HT-29 (cell line): ENCODE measurements around the gene ANKRD23. TPM values are rescaled to one million over a fixed set of nuclear protein-coding genes. Genes with fewer than 3 reads are reported as not detected.
A peak's percentile ranks its signal among the peaks of the same experiment; 100 is the strongest.
"Not testable (repeated sequence)": the region's sequence is repeated elsewhere in the genome, so short reads cannot be mapped to it uniquely, and the experiment has no call there.

Experiments used
- DNase-seq: peaks from one replicate; pipeline ENCODE4 v3.0.0-alpha.2; 2015; ENCODE audit warnings: low spot score
- small RNA-seq: library from RNA; depleted of rRNA; stranded (forward); fragments of <200 nt; gene quantifications from one replicate; pipeline ENCODE3, GENCODE V24; 2014
- total RNA-seq: library from RNA; depleted of rRNA; stranded (reverse); fragments of >200 nt; shearing (Covaris generic); gene quantifications from 2 replicates; pipeline ENCODE4 v1.2.3, GENCODE V29; 2014; rRNA removed

Gene ANKRD23
- total RNA-seq, 1 experiment from 2014 or later = 3.5 TPM

GRCh38 chr2:96798733-96799622 lies 44.8 kb downstream of the ANKRD23 start:
- no peak for DNase-seq

DNA sequence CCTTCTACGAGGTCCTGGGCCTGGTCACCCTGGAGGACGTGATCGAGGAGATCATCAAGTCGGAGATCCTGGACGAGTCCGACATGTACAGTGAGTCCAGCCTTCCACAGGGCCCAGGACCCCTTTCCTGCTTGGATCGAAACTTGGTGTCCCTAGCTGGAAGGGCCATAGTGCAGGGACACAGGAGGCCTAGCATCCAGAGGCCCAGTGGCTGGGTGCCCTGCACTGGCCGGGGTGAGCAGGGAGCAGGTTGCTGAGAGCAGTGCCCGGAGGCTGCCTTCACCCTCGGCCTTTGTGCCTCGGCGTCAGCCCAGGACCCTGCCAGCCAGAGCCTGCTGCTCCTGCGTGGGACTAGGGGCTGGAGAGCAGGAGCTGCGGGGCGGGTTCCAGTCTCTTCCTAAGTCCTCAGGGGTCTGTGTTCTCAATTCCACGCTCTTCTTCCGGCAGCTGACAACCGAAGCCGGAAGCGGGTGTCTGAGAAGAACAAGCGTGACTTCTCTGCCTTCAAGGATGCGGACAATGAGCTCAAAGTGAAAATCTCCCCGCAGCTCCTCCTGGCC lies 46.7 kb downstream of the ANKRD23 start:
- DNase-seq = no peak

DNA sequence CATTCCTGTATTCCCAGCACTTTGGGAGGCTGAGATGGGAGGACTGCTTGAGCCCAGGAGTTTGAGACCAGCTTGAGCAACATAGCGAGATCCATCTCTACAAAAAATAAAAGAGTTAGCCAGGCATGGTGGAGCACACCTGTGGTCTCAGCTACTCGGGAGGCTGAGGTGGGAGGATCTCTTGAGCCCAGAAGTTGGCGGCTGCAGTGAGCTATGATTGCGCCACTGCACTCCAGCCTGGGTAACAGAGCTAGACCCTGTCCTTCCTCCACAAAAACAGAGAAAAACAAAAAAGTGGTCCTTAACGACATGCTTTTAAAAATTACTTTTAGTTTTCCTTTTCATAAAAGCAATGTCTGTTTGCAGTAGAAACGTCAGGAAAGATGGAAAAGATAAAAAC lies 47.3 kb downstream of the ANKRD23 start:
- DNase-seq = not testable (repeated sequence)

- no peak for DNase-seq
Measured at GRCh38 chr2:96795076-96795475, 48.7 kb downstream of the ANKRD23 start.

DNA sequence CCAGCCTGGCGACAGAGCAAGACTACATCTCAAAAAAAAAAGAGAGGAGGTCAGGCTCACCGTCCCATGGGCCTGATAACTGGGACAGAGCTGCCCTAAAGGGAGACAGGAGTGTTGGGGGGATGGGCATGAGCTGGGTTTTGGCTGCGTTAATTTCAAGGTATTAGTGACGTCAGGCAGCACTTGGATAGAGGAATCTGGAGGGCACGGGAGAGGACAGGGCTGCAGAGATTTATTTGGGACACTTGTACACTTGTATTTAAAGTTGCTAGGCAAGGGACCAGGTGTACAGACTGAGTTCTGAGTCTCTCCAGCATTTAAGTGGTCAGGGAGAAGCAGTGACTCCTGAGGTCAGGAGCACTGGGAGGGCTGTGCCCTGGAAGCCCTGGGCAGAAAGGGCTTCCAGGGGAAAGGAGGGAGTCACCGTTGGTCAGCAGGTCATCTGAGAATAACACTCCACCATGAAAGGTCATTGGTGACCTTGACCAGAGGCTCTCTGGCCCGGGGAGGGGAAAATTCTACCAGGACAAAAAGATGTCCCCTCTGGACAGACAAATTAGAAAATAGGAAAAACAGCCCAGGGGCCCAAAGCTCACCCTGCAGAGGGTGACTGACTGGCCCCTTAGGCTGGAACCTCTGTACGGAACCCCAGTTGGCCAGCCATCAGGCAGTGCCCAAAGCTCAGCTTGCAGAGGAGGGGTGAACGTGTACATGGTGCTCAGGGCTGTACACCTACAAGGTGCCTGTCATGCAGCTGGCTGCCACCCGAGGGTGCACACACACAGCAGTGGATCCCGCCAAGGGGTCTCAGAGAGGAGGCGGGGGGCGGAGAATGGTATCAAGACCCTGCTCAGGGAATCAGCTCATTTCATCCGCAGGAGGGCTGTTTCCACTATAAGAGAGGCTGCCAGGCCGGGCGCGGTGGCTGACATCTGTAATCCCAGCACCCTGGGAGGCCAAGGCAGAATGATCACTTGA lies 50.8 kb downstream of the ANKRD23 start:
- DNase-seq = no peak

DNA sequence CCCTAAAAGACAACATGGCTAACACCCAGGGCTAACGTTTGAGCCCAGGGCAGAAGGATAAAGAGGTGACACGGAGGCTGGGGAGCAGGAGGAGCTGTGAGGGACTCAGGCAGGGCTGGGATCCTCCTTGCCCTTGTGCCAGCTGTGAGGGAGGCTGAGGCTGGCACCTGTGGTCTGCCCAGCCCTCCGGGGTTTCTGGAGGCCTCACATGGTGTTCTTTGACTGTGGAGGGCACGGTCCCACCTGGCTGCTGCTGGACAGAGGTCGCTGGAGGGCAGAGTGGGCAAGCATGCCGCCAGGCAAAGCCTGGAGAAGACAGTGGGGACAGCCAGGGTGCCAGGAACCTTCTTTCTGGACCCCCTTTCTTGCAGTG lies 54.6 kb downstream of the ANKRD23 start:
- no peak for DNase-seq

DNA sequence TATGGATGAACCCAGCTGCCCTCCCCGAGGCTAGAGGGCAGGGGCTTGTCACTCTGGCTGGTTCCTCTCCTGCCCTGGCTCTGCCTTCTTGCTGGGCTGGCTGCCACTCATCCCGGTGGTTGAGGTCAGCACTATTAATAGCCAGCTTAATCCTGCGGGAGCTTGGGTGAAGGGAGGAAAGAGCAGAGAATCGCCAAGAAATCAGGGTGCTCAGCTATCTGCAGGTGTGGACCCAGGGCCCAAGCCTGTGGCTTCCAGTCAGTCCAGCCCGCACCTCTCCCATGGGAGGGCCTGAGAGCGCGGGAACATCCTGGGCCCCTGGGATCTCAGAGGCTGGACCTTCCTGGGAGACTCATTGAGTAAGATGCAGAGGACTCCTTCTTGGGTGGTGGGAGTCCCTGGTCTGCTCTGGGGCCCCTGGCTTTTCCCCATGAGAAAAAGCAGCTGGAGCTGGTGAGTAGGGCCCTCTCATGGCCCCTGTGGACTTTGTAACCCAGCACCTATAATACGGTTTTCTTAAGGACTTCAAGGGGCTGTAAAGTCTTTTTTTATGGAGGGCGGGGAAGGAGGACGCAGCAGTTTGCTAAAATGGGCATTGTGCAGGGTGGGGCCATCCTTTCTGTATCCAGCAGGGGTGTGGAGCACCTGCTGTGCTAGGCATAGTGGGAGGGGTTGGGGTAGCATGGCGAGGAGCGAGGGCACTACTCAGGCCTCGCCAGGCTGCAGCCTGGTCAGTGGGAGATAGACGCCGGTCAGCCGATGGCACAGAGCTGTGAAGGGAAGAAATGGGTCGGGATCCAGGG lies 55.2 kb downstream of the ANKRD23 start:
- DNase-seq = peak; percentile 48

Small RNA genes within 50 kb of the gene (small RNA-seq; reads per million reads assigned to genes)
- gene MIR3127 = not detected

Other genes starting within 250 kb of the ANKRD23 start
- 21.9 and 31.3 TPM in 2 replicates for gene KANSL3, start 205.7 kb downstream of the ANKRD23 start, total RNA-seq
- gene FER1L5, start 201.3 kb downstream of the ANKRD23 start, total RNA-seq = 0.05 TPM in 1 of 2 replicates, not detected in the other
- 12.0 and 12.4 TPM in 2 replicates for gene LMAN2L, start 104.0 kb downstream of the ANKRD23 start, total RNA-seq
- 10.3 and 11.9 TPM in 2 replicates for gene CNNM4, start 83.1 kb downstream of the ANKRD23 start, total RNA-seq
- gene CNNM3, start 27.8 kb downstream of the ANKRD23 start, total RNA-seq = 21.2 and 24.9 TPM in 2 replicates
- gene ANKRD39, start 14.0 kb upstream of the ANKRD23 start, total RNA-seq = 26.8 and 31.7 TPM in 2 replicates
- 8.6 and 8.8 TPM in 2 replicates for gene SEMA4C, start 26.1 kb upstream of the ANKRD23 start, total RNA-seq
- gene FAM178B, start 142.6 kb upstream of the ANKRD23 start, total RNA-seq = not detected in 2 replicates